ENCODE data around the gene ATP1A4. TPM values are rescaled to one million over a fixed set of nuclear protein-coding genes. Genes with fewer than 3 reads are reported as not detected.
A peak's percentile ranks its signal among the peaks of the same experiment; 100 is the strongest.

The ATP1A4 gene
- total RNA-seq (ENCODE audit: low replicate concordance): 0.27 and 1.3 TPM in 2 replicates
- long read RNA-seq, partial matches to known transcripts: 0 of 4 reads
- long read RNA-seq, other reads (novel, unspliced or antisense): 0 of 4 reads

DNA sequence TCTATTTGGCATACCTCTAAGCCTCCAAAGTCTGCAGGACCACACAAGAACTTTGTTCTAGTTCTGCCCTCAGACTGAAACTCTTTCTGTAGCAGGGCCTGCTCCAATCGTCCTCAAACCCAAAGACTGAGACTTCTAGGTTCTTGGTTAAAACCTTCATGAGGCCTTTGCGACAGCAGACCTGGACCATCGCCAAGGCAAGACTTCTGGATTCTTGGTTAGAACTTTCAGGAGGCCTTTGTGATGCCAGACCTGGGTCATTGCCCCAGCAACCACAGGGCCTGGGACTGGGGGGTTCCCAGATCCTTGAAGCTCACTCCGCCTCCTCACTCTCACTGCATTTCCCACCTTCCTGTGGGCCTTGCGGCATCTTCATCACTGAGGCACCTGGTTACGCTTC is at the start of gene ATP1A4:
Gene ATP1A4, plus strand, starts transcription at position 301 of the 400 bp plus-strand sequence. CDS start 438 bp downstream, outside the sequence.
- Mint-ChIP-seq H3K36me3 (no peaks in the 10 kb centered on the region), H3K9me3 (no peaks in the 10 kb centered on the region), H3K4me3 (no peak within 1 kb of the TSS), H3K27ac (no peak within 1 kb of the TSS), H3K4me1 (ENCODE audit: unreplicated experiment) (no peaks in the 10 kb centered on the region), H3K27me3 (no peaks in the 10 kb centered on the region)
- DNase-seq (ENCODE audit: extremely low spot score, unreplicated experiment): no peak
- TF ChIP-seq, protein P1, sequence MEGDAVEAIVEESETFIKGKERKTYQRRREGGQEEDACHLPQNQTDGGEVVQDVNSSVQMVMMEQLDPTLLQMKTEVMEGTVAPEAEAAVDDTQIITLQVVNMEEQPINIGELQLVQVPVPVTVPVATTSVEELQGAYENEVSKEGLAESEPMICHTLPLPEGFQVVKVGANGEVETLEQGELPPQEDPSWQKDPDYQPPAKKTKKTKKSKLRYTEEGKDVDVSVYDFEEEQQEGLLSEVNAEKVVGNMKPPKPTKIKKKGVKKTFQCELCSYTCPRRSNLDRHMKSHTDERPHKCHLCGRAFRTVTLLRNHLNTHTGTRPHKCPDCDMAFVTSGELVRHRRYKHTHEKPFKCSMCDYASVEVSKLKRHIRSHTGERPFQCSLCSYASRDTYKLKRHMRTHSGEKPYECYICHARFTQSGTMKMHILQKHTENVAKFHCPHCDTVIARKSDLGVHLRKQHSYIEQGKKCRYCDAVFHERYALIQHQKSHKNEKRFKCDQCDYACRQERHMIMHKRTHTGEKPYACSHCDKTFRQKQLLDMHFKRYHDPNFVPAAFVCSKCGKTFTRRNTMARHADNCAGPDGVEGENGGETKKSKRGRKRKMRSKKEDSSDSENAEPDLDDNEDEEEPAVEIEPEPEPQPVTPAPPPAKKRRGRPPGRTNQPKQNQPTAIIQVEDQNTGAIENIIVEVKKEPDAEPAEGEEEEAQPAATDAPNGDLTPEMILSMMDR (conservative IDR thresholded peaks at IDR 0.05): no peak

- Mint-ChIP-seq H3K4me3 (no peak overlapping the region), H3K27me3 (no peaks in the 10 kb centered on the region), H3K9me3 (no peaks in the 10 kb centered on the region), H3K4me1 (ENCODE audit: unreplicated experiment) (peaks cover 67% of the 10 kb centered on the region), H3K27ac (peak overlapping the region; percentile 61), H3K36me3 (no peaks in the 10 kb centered on the region)
- no peak for DNase-seq (ENCODE audit: extremely low spot score, unreplicated experiment)
- TF ChIP-seq, protein P1 (conservative IDR thresholded peaks at IDR 0.05): no peak
Measured at GRCh38 chr1:160101717-160102522, 49.5 kb upstream of the ATP1A4 start.

- Mint-ChIP-seq H3K9me3 (no peaks in the 10 kb centered on the region), H3K36me3 (no peaks in the 10 kb centered on the region), H3K27me3 (peaks cover under 1% of the 10 kb centered on the region), H3K4me1 (ENCODE audit: unreplicated experiment) (peaks cover 63% of the 10 kb centered on the region), H3K27ac (no peak overlapping the region), H3K4me3 (no peak overlapping the region)
- no peak for DNase-seq (ENCODE audit: extremely low spot score, unreplicated experiment)
- TF ChIP-seq, protein P1 (conservative IDR thresholded peaks at IDR 0.05): no peak
Measured at GRCh38 chr1:160103658-160104408, 47.6 kb upstream of the ATP1A4 start.

DNA sequence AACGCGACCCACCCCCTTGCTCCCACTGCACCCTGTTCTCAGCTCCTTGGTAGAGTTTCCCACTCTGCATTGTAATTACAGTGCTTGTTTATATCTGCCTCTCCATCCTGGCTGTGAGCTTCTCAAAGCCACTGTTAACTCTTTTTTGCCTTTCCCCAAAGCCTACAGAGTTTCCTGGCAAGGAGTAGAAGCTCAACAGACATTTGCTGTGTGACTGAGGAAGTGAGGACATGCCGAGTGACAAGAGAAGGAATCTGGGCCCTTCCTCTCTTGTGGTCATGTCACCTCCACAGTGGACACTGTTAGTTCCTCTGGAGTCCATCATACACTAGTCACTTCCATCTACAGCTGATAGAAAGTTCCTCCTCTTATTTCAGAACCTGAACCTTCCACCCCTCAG is 46.9 kb upstream of the ATP1A4 start:
- TF ChIP-seq, protein P1 (conservative IDR thresholded peaks at IDR 0.05): no peak
- Mint-ChIP-seq H3K9me3 (no peaks in the 10 kb centered on the region), H3K4me1 (ENCODE audit: unreplicated experiment) (peaks cover 65% of the 10 kb centered on the region), H3K4me3 (no peak overlapping the region), H3K27me3 (peaks cover 3% of the 10 kb centered on the region), H3K27ac (peak overlapping the region; percentile 38), H3K36me3 (no peaks in the 10 kb centered on the region)
- no peak for DNase-seq (ENCODE audit: extremely low spot score, unreplicated experiment)

DNA sequence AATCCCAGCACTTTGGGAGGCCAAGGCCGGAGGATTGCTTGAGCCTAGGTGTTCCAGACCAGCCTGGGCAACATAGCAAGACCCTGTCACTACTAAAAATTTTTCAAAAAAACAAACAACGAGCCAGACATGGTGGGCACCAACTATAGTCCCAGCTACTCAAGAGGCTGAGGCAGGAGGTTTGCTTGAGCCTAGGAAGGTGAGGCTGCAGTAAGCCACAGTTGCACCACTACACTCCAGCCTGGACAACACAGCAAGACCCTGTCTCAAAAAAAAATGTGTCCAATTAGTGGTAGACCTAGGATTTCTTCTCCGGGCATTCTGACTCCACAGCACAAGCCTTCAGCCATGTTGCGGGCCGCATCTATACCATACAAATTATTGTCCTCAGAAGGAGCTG is 46.2 kb upstream of the ATP1A4 start:
- TF ChIP-seq, protein P1 (conservative IDR thresholded peaks at IDR 0.05): no peak
- H3K4me1 Mint-ChIP-seq (ENCODE audit: unreplicated experiment): peaks cover 68% of the 10 kb centered on the region
- H3K4me3 Mint-ChIP-seq: no peak overlapping the region
- no peak for DNase-seq (ENCODE audit: extremely low spot score, unreplicated experiment)
- no peaks in the 10 kb centered on the region for H3K36me3 Mint-ChIP-seq
- H3K9me3 Mint-ChIP-seq: no peaks in the 10 kb centered on the region
- peaks cover 3% of the 10 kb centered on the region for H3K27me3 Mint-ChIP-seq
- H3K27ac Mint-ChIP-seq: no peak overlapping the region

All from type B pancreatic cell (in vitro differentiated cells).